HG03432 (cell line): ENCODE results near the gene ZFAND2B.

Source experiments
- ATAC-seq: cut with Tn5 transposase; IDR thresholded peaks from one replicate; pipeline ENCODE4 v1.9.1; 2021; ENCODE audit warnings: mild to moderate bottlenecking, moderate library complexity; ENCODE audit not compliant: unreplicated experiment

Gene ZFAND2B

DNA sequence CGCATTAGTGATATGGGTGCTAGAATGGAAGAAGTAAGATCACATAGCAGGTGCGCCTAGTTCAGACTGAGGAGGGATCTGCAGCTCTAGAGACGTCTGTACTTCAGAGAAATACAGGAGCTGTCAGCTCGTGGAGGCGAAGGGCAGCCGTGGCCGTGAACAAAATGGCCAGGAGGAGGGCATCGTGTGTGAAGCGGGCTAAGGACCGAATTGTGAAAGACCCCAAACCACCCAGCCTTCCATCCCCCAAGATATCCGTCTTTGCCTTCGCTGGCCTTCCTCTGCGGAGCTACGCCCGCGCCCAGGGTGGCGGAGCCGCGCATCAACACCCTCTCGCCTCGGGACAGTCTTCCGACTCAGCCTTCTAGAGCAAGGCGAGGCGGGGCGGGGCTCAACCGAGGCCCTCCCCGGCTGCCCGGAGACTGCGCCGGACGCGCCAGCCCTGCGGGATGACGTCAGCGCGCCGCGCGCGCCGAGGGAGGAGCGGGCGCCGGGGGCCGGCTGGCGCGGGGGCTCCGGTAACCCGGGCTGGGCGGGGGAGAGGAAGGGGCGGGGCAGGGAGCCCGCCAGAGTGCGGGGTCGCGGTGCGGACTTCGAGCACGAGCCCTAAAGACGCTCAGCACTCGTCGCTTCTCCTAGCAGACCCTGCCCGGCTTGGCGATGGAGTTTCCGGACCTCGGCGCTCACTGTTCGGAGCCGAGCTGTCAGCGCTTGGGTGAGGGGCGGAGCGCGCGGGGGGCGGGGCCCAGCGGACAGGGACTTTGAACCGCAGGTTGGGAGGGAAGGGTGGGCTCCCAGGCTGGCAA lies at the start of gene ZFAND2B:
ZFAND2B (plus strand) TSS at position 455 of the 806 bp plus-strand sequence; CDS start at position 661, 206 bp downstream.
- ATAC-seq: peak; percentile 97

- ATAC-seq: no peak
These were observed 49.2 kb upstream of the ZFAND2B start for GRCh38 chr2:219157396-219157795.

- ATAC-seq: no peak
These were observed 48.6 kb upstream of the ZFAND2B start for GRCh38 chr2:219158025-219158424.

- no peak for ATAC-seq
These were observed 48.0 kb upstream of the ZFAND2B start for GRCh38 chr2:219158586-219158985.

- ATAC-seq: no peak
These were observed 46.8 kb upstream of the ZFAND2B start for GRCh38 chr2:219159771-219160185.

GRCh38 chr2:219160186-219161017 lies 46.2 kb upstream of the ZFAND2B start, which contains the start of gene NHEJ1:
TSS of gene NHEJ1 (minus strand) at chr2:219160815. CDS start at chr2:219158362, 2,453 bp downstream.
- ATAC-seq: peak; percentile 90

DNA sequence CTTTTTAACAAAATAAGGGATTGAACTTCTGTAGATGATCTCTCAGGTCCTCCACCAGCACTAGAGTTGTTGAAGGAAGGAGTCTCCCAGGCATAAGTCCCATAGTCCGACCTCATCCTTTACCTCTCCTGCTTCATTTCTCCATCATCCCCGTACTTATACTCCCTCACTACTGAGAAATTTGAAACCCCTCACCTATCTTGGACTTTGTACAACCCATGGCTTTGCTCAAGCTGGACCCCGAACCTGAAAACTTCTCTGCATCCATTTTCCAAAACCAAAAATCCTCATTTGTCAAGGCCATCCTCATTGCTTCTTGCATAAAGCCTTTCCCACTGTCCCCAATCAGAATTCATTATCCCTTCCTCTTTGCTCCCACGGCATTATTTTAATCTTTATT lies 45.5 kb upstream of the ZFAND2B start:
- ATAC-seq: no peak

DNA sequence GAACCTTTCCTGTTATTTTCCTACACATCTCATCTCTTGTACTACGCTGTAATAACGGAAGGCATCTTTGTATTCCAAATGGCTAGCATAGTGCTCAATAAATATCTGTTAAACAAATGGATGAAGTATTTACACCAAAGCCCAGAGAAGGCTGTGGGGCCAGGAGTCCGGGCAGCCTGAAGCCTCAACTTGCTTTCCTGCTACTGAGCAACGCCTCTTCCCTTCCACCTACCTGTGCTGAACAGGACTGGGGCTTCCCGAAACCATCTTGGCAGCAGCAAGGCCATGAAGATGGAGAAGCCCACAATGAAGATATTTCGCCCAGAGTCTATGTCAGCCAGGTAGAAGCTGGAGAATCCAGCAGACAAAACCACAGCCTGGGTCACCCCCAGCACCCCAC lies 43.4 kb upstream of the ZFAND2B start:
- ATAC-seq: no peak

GRCh38 chr2:219165058-219165911 lies 41.3 kb upstream of the ZFAND2B start:
- ATAC-seq: no peak

DNA sequence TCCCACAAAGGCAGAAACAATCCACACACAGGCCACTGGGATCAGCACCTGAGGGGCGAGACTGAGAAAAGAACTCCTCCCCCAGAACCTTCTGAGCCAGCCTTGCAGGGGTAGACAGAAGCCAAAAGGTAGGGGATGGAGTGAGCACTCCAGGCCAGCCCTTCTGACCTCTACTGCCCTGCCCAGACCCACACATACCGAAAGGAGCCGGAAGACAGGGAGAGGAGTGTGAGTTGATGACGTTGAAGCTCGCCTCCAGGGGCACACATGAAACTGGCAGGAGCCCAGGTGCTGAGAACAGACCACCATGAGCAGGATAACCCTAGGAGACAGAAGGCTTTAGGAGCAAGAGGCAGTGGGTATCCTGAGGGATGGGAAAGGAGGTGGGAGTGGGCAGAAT lies 38.6 kb upstream of the ZFAND2B start:
- no peak for ATAC-seq

DNA sequence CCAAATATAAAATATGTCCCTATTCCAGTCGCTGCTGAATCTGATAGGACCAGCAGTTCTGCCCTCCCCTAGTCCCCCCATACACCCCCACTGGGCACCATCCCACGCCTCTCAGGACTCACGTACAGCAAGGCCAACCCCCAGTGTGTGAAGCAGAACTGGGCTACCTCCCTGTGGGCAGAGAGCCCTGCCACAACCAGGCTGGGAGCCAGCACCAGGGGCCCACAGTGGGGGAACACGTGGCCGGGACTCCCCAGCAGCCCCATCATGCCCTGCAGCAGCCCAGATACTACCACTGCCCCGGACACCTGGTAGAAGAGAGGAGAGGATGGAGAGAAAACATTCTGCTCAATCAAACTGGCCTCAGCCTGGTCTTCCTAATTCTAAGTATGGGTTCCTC lies 38.1 kb upstream of the ZFAND2B start:
- ATAC-seq: no peak

DNA sequence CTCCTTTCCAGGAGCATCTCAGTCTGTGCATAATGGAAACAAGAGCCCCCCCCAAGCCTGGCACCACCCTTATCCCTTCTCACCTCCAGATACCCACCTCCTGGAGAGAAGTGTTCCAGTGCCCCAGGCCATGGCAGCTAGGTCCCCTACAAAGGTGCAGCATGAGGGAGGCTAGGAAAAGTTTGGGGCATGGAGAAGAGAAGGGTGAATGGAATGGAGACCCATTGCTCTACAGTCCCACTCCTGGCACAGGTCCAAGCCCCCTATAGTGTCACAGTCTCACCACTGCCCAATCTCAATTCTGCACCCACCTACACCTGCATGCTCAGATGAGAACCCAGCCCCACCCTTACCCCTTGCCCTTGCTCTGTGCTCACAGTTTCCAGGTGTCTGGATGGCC lies 37.6 kb upstream of the ZFAND2B start:
- no peak for ATAC-seq

DNA sequence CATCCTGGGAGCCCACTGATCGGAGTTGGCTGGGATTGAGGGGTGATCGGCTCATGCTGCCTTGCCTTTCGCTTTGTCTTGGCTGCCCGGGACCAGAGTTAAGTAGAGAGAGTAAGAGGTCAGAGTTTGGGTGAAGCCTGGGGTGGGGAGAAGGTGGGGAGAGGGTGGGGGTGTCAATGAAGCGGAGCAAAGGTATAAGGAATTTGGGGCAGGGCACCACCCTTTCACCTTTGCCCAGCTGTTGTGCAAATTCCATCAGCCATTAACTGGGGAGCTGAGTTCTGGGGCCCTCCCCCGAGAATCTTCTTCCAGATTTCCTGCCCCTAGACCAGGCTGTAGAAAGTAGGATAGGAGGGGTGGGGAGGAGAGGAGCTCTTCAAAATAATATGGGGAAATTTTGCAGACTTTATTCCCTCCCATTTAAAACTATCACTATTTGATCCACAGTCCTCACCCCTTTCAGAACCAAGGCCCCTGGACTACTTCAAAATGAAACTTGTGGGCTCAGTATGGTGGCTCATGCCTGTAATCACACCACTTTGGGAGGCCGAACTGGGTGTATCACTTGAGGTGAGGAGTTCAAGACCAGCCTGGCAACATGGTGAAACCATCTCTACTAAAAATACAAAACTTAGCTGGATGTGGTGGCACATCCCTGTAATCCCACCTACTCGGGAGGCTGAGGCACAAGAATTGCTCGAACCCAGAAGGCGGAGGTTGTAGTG lies 36.5 kb upstream of the ZFAND2B start, which contains the start of gene SLC23A3:
SLC23A3 (minus strand) TSS at position 100 of the 725 bp plus-strand sequence; CDS start at position 55, 45 bp downstream.
- no peak for ATAC-seq

DNA sequence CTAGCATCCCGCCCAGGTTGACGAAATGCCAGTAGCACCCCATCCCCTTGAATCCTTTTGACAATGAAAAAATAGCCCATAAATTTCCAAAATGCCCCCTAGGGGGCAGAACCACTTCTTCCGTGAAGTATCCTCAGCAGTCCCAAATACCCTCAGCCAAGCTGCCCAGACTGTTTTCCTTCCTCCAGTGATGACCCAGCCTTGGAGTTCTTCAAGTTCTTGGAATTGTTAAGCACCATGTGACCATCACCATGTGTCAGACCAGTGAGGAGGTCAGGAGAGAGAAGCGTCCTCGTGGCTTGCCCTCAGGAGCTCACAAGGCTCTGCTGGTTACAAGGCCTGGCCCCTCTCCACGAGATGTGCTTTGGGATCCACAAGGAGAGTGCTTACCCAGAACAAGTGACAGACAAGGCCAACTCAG lies 35.3 kb upstream of the ZFAND2B start:
- no peak for ATAC-seq

DNA sequence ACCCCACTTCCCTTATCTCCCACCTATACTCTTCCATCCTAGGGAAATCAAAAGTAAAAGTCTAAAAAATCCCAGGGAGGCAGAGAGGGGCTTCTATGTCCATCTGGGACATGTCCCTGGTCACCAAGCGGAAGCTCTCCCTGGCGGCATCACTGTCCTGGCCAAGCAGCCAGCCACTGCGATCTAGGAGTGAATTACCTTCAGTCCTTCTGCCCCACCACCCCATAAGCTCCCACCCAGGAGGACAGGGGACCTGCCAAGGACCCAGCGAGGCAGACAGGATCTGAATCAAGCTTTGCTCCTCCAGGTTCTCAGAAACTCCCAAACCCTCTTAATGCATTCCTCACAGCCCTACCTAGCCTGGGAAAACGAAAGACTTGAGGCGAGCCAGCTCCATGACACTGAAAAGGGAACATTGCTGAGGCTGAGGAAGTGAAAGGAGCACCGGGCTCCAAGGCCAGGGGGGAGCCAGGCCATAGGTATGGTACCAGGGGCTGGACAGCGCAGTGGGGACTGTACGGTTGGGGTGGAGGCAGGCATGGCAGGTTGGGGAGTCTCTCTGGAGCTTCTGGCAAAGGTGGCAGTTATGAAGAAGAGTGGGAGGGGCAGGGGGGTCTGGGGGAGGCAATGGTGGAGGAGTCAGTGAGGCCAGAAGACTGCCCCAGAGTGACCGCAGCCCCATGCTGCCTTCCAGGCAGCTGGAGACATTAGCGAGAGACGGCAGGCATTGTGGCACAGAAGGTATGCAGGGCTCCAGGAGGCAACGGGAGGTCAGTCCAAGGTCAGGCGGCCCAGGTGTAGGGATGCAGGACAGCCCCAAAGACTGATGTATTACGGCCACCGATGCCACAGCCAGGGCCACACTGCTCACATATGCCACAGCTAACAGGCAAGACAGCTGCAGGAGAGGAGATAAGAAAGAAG lies 34.1 kb upstream of the ZFAND2B start:
- ATAC-seq: no peak

DNA sequence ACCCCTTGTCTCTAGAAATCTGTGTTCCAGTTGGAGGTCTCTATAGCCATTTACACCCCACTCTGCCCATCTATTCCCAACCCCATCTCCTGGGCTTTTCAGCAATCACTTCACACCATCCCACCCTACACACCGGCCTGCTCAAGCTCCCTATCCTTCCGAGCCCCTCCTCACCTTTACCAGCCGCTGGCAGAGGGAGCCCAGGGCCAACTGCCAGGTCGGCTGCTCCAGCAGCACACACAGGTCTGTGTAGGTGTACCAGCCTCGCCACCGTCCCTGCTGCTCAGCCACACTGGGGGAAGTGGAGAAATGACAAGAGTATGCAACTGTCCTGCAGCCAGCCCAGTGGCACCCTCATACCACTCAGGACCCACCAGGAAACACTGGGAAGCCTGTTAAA lies 33.4 kb upstream of the ZFAND2B start:
- ATAC-seq: no peak

DNA sequence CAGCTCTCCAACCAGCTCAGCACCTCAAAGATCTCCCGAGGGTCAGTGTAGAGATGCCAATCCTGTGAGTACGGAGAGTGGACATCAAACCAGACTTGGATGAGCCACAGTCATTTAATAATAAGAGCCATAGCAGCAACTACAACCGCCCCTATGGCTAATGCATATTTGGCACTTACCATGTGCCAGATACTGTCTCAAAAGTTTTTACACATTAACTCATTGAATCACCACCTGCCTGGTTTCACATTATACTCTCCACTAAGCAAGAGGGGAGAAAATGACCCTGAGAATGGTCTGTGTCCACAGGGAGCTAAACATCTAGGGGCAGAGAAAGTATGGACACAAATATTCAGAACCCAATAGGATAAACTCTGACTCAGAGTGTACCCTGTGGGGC lies 32.4 kb upstream of the ZFAND2B start:
- ATAC-seq: no peak

DNA sequence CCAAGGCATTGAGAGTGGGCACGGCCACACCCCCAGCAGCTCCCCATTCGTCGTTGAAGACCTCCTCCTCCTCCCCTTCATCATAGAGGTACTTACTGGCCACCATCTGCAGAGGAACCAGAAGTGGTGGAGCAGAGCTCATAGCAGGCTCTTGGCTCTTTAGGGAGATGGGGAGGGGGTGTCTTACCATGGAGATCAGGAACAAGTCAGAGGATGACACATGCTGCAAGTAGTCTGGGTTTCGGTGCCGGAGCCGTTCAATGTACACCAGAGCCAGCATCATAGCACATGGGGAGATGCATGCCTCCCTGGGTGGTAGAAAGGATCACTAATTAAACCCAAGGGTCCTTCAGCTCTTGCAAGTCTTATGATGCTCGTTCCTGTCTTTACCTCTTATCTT lies 31.8 kb upstream of the ZFAND2B start:
- ATAC-seq: no peak

- ATAC-seq: no peak
These were observed 31.1 kb upstream of the ZFAND2B start for GRCh38 chr2:219175486-219175885.
